ENCODE results near the gene DLX6. TPM values are rescaled to one million over a fixed set of nuclear protein-coding genes. Genes with fewer than 3 reads are reported as not detected.
"Not testable (repeated sequence)": the region's sequence is repeated elsewhere in the genome, so short reads cannot be mapped to it uniquely, and the experiment has no call there.

DLX6 gene
- total RNA-seq, 1 experiment from 2014 or later = not detected

- BruUV-seq (replicated peaks) = no TSS peak
- H3K4me3 Mint-ChIP-seq (ENCODE audit: unreplicated experiment) = no peak overlapping the region
- H3K4me1 Mint-ChIP-seq (ENCODE audit: insufficient read depth, unreplicated experiment) = peaks cover 8% of the 10 kb centered on the region
- no peaks in the 10 kb centered on the region for H3K9me3 Mint-ChIP-seq (ENCODE audit: unreplicated experiment)
- TF ChIP-seq, protein P1, sequence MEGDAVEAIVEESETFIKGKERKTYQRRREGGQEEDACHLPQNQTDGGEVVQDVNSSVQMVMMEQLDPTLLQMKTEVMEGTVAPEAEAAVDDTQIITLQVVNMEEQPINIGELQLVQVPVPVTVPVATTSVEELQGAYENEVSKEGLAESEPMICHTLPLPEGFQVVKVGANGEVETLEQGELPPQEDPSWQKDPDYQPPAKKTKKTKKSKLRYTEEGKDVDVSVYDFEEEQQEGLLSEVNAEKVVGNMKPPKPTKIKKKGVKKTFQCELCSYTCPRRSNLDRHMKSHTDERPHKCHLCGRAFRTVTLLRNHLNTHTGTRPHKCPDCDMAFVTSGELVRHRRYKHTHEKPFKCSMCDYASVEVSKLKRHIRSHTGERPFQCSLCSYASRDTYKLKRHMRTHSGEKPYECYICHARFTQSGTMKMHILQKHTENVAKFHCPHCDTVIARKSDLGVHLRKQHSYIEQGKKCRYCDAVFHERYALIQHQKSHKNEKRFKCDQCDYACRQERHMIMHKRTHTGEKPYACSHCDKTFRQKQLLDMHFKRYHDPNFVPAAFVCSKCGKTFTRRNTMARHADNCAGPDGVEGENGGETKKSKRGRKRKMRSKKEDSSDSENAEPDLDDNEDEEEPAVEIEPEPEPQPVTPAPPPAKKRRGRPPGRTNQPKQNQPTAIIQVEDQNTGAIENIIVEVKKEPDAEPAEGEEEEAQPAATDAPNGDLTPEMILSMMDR (IDR thresholded peaks at IDR 0.05; ENCODE audit: unreplicated experiment) = no peak
- no peak for DNase-seq (ENCODE audit: unreplicated experiment)
- POLR2A ChIA-PET = interaction anchor here (0.6 to 1.6 kb wide), 2 partner anchors 11 to 612 kb away, joined by 3 to 5 read pairs; no protein-coding TSS in a partner anchor
- CTCF ChIA-PET = interaction anchor here (0.6 to 4.0 kb wide), 25 partner anchors 13 to 1306 kb away, joined by 3 to 36 read pairs (median 4); no protein-coding TSS in a partner anchor
- peaks cover 50% of the 10 kb centered on the region for H3K27me3 Mint-ChIP-seq (ENCODE audit: insufficient read depth, unreplicated experiment)
- no peak overlapping the region for H3K27ac Mint-ChIP-seq (ENCODE audit: low read depth, unreplicated experiment)
- H3K36me3 Mint-ChIP-seq (ENCODE audit: insufficient read depth, unreplicated experiment) = no peaks in the 10 kb centered on the region
- intact Hi-C loops (cut with micrococcal nuclease) = loop anchor here (2.0 to 5.0 kb wide), 2 partner anchors 247 to 319 kb away; partner anchors contain the start of gene SEM1
Observed at GRCh38 chr7:97025983-97026714, 20.8 kb downstream of the DLX6 start.

DNA sequence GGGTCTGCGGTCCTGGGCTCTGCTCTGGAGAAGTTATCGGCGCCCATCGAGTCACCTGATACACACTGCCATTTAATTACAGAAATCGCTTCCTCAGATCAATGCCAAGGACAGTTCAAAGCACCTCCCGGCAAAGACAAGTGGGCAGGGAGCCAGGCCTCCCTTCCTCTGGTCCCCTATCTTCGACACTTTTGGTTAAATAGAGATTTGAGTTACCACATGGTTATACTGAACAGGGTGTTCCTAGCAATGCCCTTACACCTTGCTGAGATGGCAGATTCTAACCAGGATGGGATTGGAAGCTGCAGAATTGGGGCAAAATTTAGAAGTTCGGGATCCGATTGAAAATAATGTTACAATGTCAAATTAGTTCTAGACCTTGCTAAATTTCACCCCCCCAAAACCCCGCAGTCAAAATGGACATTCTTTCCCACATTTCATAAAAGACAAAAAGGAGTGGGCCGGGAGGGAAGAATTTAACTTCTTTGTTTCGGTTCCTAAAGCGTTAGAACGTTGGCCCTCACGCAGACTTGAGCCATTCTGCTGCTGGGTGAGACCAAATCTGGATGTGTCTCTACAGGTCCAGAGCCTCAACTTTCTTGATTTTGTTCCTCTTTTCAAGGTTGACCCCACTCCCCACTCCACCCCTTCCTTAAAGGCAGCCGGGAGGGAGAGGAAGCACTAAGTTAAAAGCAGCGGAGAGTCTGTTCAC, 21.5 kb downstream of the DLX6 start:
- no TSS peak for BruUV-seq (replicated peaks)
- TF ChIP-seq, protein P1 (IDR thresholded peaks at IDR 0.05; ENCODE audit: unreplicated experiment) = no peak
- peaks cover 57% of the 10 kb centered on the region for H3K27me3 Mint-ChIP-seq (ENCODE audit: insufficient read depth, unreplicated experiment)

GRCh38 chr7:97027427-97028234, 22.3 kb downstream of the DLX6 start:
- Mint-ChIP-seq H3K9me3 (ENCODE audit: unreplicated experiment) (no peaks in the 10 kb centered on the region), H3K36me3 (ENCODE audit: insufficient read depth, unreplicated experiment) (no peaks in the 10 kb centered on the region), H3K27me3 (ENCODE audit: insufficient read depth, unreplicated experiment) (peaks cover 57% of the 10 kb centered on the region), H3K4me1 (ENCODE audit: insufficient read depth, unreplicated experiment) (peaks cover 8% of the 10 kb centered on the region), H3K4me3 (ENCODE audit: unreplicated experiment) (peak overlapping the region; percentile 59), H3K27ac (ENCODE audit: low read depth, unreplicated experiment) (no peak overlapping the region)
- TF ChIP-seq, protein P1 (IDR thresholded peaks at IDR 0.05; ENCODE audit: unreplicated experiment) = peak; percentile 95
- CTCF ChIA-PET = interaction anchor here (0.5 to 4.0 kb wide), 56 partner anchors 9 to 1310 kb away, joined by 3 to 36 read pairs (median 4); no protein-coding TSS in a partner anchor
- no TSS peak for BruUV-seq (replicated peaks)
- peak; percentile 78 for DNase-seq (ENCODE audit: unreplicated experiment)
- POLR2A ChIA-PET = interaction anchor here (1.3 to 1.6 kb wide), 2 partner anchors 614 to 617 kb away, joined by 4 to 5 read pairs; no protein-coding TSS in a partner anchor
- intact Hi-C loops (cut with micrococcal nuclease) = loop anchor here (1.0 to 5.0 kb wide), 7 partner anchors 249 to 1111 kb away; partner anchors contain the start of gene SEM1

More for the DNA sequence above, 21.5 kb downstream of the DLX6 start:
- Mint-ChIP-seq H3K36me3 (ENCODE audit: insufficient read depth, unreplicated experiment) (no peaks in the 10 kb centered on the region), H3K9me3 (ENCODE audit: unreplicated experiment) (no peaks in the 10 kb centered on the region), H3K27ac (ENCODE audit: low read depth, unreplicated experiment) (no peak overlapping the region), H3K4me1 (ENCODE audit: insufficient read depth, unreplicated experiment) (peaks cover 8% of the 10 kb centered on the region), H3K4me3 (ENCODE audit: unreplicated experiment) (peak overlapping the region; percentile 59)
- CTCF ChIA-PET = interaction anchor here (0.6 to 4.0 kb wide), 59 partner anchors 10 to 1309 kb away, joined by 3 to 36 read pairs (median 4); no protein-coding TSS in a partner anchor
- POLR2A ChIA-PET = interaction anchor here (0.6 to 1.6 kb wide), 3 partner anchors 12 to 617 kb away, joined by 3 to 5 read pairs (median 4); no protein-coding TSS in a partner anchor
- DNase-seq (ENCODE audit: unreplicated experiment) = no peak
- intact Hi-C loops (cut with micrococcal nuclease) = loop anchor here (1.0 to 5.0 kb wide), 7 partner anchors 248 to 1111 kb away; partner anchors contain the start of gene SEM1

DNA sequence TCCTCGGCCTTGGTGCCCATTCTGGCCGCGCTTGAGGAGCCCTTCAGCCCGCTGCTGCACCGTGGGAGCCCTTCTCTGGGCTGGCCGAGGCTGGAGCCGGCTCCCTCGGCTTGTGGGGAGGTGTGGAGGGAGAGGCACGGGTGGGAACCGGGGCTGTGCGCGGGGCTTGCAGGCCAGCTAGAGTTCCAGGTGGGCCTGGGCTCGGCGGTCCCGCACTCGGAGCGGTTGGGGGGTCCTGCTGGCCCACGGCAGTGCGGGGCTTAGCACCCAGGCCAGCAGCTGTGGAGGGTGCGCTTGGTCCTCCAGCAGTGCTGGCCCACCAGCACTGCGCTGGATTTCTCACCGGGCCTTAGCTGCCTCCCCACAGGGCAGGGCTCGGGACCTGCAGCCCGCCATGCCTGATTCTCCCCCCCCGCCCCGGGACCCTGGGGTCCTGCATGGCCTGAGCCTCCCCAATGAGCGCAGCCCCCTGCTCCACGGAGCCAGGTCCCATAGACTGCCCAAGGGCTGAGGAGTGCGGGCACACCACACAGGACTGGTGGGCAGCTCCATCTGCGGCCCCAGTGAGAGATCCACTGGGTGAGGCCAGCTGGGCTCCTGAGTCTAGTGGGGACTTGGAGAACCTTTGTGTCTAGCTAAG, 29.0 kb downstream of the DLX6 start:
- POLR2A ChIA-PET; H3K9me3 Mint-ChIP-seq (ENCODE audit: unreplicated experiment); H3K27ac Mint-ChIP-seq (ENCODE audit: low read depth, unreplicated experiment); DNase-seq (ENCODE audit: unreplicated experiment); H3K4me1 Mint-ChIP-seq (ENCODE audit: insufficient read depth, unreplicated experiment); intact Hi-C loops (cut with micrococcal nuclease); H3K36me3 Mint-ChIP-seq (ENCODE audit: insufficient read depth, unreplicated experiment); H3K4me3 Mint-ChIP-seq (ENCODE audit: unreplicated experiment); BruUV-seq (replicated peaks): not testable (repeated sequence)
- CTCF ChIA-PET = interaction anchor here (0.6 to 1.0 kb wide), 2 partner anchors 64 to 959 kb away, joined by 3 read pairs; no protein-coding TSS in a partner anchor
- peaks cover 31% of the 10 kb centered on the region for H3K27me3 Mint-ChIP-seq (ENCODE audit: insufficient read depth, unreplicated experiment)

All from MCF 10A (cell line).